ENCODE measurements around the gene NTF3. TPM values are rescaled to one million over a fixed set of nuclear protein-coding genes. Genes with fewer than 3 reads are reported as not detected.

NTF3 gene
- total RNA-seq, 1 donor from 2014 or later, result 8.9 TPM

- no peaks in the 10 kb centered on the region for H3K4me1 ChIP-seq (ENCODE audit: insufficient read depth, low read length)
- peaks cover 1% of the 10 kb centered on the region for H3K4me1 Mint-ChIP-seq (ENCODE audit: low read depth, unreplicated experiment)
- H3K36me3 ChIP-seq (ENCODE audit: insufficient read depth, low read length), result no peaks in the 10 kb centered on the region
- H3K9me3 ChIP-seq (ENCODE audit: insufficient read depth, low read depth, low read length), result no peaks in the 10 kb centered on the region
- DNase-seq (ENCODE audit: low read depth) (no peak), FAIRE-seq (no peak)
- no peaks in the 10 kb centered on the region for H3K27me3 ChIP-seq (ENCODE audit: insufficient read depth, low read length)
- no peak overlapping the region for H3K27ac Mint-ChIP-seq (ENCODE audit: unreplicated experiment)
- H2AFZ ChIP-seq (ENCODE audit: low read depth, low read length), result no peak overlapping the region
- H3K9me3 Mint-ChIP-seq (ENCODE audit: unreplicated experiment), result no peaks in the 10 kb centered on the region
- H3K4me3 Mint-ChIP-seq (ENCODE audit: unreplicated experiment), result no peak overlapping the region
- H3K9ac ChIP-seq (ENCODE audit: low read length), result no peak overlapping the region
- H3K27me3 Mint-ChIP-seq (ENCODE audit: low read depth, unreplicated experiment), result peaks cover 18% of the 10 kb centered on the region
- H3K36me3 Mint-ChIP-seq (ENCODE audit: low read depth, unreplicated experiment), result peaks cover 2% of the 10 kb centered on the region
- TF ChIP-seq, protein P1, sequence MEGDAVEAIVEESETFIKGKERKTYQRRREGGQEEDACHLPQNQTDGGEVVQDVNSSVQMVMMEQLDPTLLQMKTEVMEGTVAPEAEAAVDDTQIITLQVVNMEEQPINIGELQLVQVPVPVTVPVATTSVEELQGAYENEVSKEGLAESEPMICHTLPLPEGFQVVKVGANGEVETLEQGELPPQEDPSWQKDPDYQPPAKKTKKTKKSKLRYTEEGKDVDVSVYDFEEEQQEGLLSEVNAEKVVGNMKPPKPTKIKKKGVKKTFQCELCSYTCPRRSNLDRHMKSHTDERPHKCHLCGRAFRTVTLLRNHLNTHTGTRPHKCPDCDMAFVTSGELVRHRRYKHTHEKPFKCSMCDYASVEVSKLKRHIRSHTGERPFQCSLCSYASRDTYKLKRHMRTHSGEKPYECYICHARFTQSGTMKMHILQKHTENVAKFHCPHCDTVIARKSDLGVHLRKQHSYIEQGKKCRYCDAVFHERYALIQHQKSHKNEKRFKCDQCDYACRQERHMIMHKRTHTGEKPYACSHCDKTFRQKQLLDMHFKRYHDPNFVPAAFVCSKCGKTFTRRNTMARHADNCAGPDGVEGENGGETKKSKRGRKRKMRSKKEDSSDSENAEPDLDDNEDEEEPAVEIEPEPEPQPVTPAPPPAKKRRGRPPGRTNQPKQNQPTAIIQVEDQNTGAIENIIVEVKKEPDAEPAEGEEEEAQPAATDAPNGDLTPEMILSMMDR (IDR thresholded peaks at IDR 0.05; ENCODE audit: insufficient read depth, low read depth, low read length), result no peak
- TF ChIP-seq EZH2 (IDR thresholded peaks at IDR 0.05; ENCODE audit: insufficient read depth, low read length), result no peak
- no peak overlapping the region for H3K4me2 ChIP-seq (ENCODE audit: low read length)
- H3K4me3 ChIP-seq (ENCODE audit: insufficient read depth, low read depth, low read length), result no peak overlapping the region
- no peaks in the 10 kb centered on the region for H4K20me1 ChIP-seq (ENCODE audit: insufficient read depth, low read length)
- H3K79me2 ChIP-seq (ENCODE audit: insufficient read depth, low read length), result no peaks in the 10 kb centered on the region
- no peak overlapping the region for H3K27ac ChIP-seq (ENCODE audit: low read depth, low read length)
Measured at GRCh38 chr12:5525783-5526367, 94.0 kb downstream of the NTF3 start.

GRCh38 chr12:5533368-5533767, 101.5 kb downstream of the NTF3 start:
- Mint-ChIP-seq H3K27me3 (ENCODE audit: low read depth, unreplicated experiment) (peaks cover 12% of the 10 kb centered on the region), H3K27ac (ENCODE audit: unreplicated experiment) (no peak overlapping the region), H3K9me3 (ENCODE audit: unreplicated experiment) (peaks cover 4% of the 10 kb centered on the region), H3K36me3 (ENCODE audit: low read depth, unreplicated experiment) (no peaks in the 10 kb centered on the region), H3K4me1 (ENCODE audit: low read depth, unreplicated experiment) (no peaks in the 10 kb centered on the region), H3K4me3 (ENCODE audit: unreplicated experiment) (no peak overlapping the region)
- H3K27me3 ChIP-seq (ENCODE audit: insufficient read depth, low read length), result no peaks in the 10 kb centered on the region
- no peaks in the 10 kb centered on the region for H3K9me3 ChIP-seq (ENCODE audit: insufficient read depth, low read depth, low read length)
- H3K36me3 ChIP-seq (ENCODE audit: insufficient read depth, low read length), result no peaks in the 10 kb centered on the region
- no peak overlapping the region for H3K27ac ChIP-seq (ENCODE audit: low read depth, low read length)
- no peaks in the 10 kb centered on the region for H3K79me2 ChIP-seq (ENCODE audit: insufficient read depth, low read length)
- TF ChIP-seq, protein P1 (IDR thresholded peaks at IDR 0.05; ENCODE audit: insufficient read depth, low read depth, low read length), result no peak
- no peak for TF ChIP-seq EZH2 (IDR thresholded peaks at IDR 0.05; ENCODE audit: insufficient read depth, low read length)
- H4K20me1 ChIP-seq (ENCODE audit: insufficient read depth, low read length), result no peaks in the 10 kb centered on the region
- DNase-seq (ENCODE audit: low read depth), result no peak
- H3K4me2 ChIP-seq (ENCODE audit: low read length), result no peak overlapping the region
- H3K4me3 ChIP-seq (ENCODE audit: insufficient read depth, low read depth, low read length), result no peak overlapping the region
- no peak overlapping the region for H3K9ac ChIP-seq (ENCODE audit: low read length)
- no peaks in the 10 kb centered on the region for H3K4me1 ChIP-seq (ENCODE audit: insufficient read depth, low read length)
- FAIRE-seq, result no peak
- H2AFZ ChIP-seq (ENCODE audit: low read depth, low read length), result no peak overlapping the region

DNA sequence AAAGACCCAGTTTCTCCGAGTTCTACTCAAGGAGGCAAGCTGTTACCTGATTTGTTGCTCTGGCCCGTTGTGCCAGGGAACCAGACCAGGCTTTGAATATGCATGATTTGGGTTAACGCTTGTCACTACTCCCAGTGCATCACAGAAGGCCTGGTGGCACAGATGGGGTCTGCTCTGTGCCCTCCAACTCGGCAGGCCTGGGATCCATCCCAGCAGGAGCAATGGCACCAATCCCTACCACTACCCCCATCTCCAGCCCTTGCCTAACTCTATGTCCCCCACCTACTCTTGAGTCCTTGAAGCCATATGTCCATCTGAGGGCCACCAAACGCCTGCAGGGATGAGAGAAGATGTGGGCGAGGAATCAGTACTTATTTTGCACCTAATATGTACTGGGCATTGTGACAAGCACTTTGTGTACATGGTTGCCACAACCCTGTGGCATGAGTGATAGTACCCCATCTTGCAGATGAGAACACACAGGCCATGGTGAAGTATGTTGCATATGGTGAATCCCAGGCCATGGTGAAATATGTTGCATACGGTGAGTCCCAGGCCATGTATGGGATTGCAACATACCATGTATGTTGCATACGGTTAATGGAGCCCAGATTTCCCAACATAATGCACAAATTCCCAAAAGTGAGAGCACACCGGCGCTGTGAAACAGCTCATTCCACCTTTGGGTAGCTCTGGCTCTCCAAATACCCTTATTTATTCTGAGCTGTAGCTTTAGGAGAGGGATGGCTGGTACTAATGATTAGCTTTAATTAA, 102.7 kb downstream of the NTF3 start:
- no peak for FAIRE-seq
- no peak overlapping the region for H3K4me3 Mint-ChIP-seq (ENCODE audit: unreplicated experiment)
- no peaks in the 10 kb centered on the region for H4K20me1 ChIP-seq (ENCODE audit: insufficient read depth, low read length)
- no peaks in the 10 kb centered on the region for H3K4me1 Mint-ChIP-seq (ENCODE audit: low read depth, unreplicated experiment)
- H3K4me2 ChIP-seq (ENCODE audit: low read length), result no peak overlapping the region
- TF ChIP-seq, protein P1 (IDR thresholded peaks at IDR 0.05; ENCODE audit: insufficient read depth, low read depth, low read length), result no peak
- no peak for TF ChIP-seq EZH2 (IDR thresholded peaks at IDR 0.05; ENCODE audit: insufficient read depth, low read length)
- H3K9ac ChIP-seq (ENCODE audit: low read length), result no peak overlapping the region
- H3K9me3 Mint-ChIP-seq (ENCODE audit: unreplicated experiment), result peaks cover 4% of the 10 kb centered on the region
- no peaks in the 10 kb centered on the region for H3K36me3 ChIP-seq (ENCODE audit: insufficient read depth, low read length)
- no peak overlapping the region for H3K4me3 ChIP-seq (ENCODE audit: insufficient read depth, low read depth, low read length)
- H3K27ac Mint-ChIP-seq (ENCODE audit: unreplicated experiment), result no peak overlapping the region
- no peaks in the 10 kb centered on the region for H3K36me3 Mint-ChIP-seq (ENCODE audit: low read depth, unreplicated experiment)
- H3K4me1 ChIP-seq (ENCODE audit: insufficient read depth, low read length), result no peaks in the 10 kb centered on the region
- peaks cover 13% of the 10 kb centered on the region for H3K27me3 Mint-ChIP-seq (ENCODE audit: low read depth, unreplicated experiment)
- DNase-seq (ENCODE audit: low read depth), result no peak
- H3K9me3 ChIP-seq (ENCODE audit: insufficient read depth, low read depth, low read length), result no peaks in the 10 kb centered on the region
- H3K27me3 ChIP-seq (ENCODE audit: insufficient read depth, low read length), result no peaks in the 10 kb centered on the region
- no peak overlapping the region for H2AFZ ChIP-seq (ENCODE audit: low read depth, low read length)
- H3K27ac ChIP-seq (ENCODE audit: low read depth, low read length), result no peak overlapping the region
- no peaks in the 10 kb centered on the region for H3K79me2 ChIP-seq (ENCODE audit: insufficient read depth, low read length)

All from astrocyte (in vitro differentiated cells and primary cell).